HG03571 (cell line): ENCODE results near the gene SDK2.
"Not testable (repeated sequence)": the region's sequence is repeated elsewhere in the genome, so short reads cannot be mapped to it uniquely, and the experiment has no call there.

Experiments
- ATAC-seq: cut with Tn5 transposase; IDR thresholded peaks from one replicate; pipeline ENCODE4 v1.9.1; 2021; ENCODE audit not compliant: unreplicated experiment

SDK2 gene

DNA sequence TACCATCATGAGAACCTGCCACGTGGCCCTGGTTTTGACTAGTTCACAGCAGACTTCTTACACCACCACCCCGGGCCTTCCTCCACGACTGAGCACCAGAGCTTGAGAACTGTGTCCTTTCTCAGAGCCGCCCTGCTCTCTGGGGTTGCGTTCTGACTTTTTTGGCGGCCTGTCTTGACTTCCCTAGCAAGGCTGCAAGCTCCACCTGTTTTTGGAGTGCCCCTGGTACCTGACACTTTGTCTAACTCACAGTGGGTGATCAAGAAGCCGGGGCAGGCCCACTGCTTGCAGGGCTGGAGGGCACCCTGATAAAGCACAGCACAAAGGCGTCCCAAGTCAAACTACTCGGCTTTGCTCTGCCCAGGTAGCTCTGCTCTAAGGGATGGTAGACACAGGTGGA is 154.3 kb downstream of the SDK2 start:
- no peak for ATAC-seq

GRCh38 chr17:73489333-73489732 is 154.9 kb downstream of the SDK2 start:
- ATAC-seq, result no peak

DNA sequence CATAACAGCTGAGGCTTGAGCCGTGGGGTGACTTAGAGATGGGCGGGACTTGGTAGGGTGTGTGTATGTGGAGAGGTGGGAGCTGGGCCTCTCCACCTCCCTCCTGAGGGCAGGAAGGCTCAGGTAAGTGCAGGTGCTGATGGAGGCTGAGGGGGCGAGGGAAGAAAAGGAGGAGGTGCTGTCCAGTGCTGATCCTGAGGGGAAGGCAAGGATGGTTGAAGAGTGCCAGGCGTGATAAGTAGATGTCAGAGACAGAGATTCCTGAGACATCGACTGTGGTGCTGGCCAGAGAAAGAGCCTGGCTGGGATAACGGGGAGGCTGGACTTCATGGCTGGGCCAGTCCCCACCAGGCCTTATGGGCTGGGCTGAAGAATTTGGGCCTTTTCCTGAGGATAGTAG is 159.1 kb downstream of the SDK2 start:
- ATAC-seq, result no peak

DNA sequence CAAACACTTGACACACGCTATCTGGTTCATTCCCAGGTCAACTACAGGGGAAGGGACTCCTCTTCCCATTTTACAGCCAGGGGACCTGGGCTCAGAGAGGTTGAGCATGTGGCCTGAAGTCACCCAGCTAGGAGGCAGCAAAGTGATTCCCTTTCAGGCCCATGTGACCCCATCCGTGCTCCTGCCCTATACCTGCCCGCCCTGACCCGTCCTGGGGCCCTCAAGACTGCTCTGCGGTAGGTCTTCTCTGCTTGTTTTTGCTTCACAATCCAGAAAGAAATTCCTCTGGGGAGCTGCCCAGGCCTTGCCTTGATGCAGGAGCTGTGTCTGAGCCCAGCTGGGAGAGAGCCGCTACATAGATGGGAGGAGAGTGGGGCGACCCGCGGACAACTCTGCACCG is 161.4 kb downstream of the SDK2 start:
- no peak for ATAC-seq

GRCh38 chr17:73482251-73482716 is 162.0 kb downstream of the SDK2 start:
- ATAC-seq, result no peak

DNA sequence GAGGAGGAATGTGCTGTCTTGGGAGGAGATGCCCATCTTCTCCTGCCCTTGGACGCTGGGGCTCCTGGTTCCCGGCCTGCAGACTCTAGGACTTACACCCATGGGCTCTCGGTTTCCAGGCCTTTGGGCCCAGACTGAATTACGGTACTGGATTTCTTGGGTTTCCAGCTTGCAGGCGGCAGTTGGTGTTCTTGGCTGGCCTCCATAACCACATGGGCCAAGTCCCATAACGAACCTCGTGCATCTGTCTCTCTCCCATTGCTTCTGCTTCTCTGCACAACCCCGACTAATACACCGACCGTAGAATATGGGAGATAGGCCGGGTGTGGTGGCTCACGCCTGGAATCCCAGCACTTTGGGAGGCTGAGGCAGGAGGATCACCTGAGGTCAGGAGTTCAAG is 162.6 kb downstream of the SDK2 start:
- ATAC-seq, result no peak

- ATAC-seq, result no peak
Measured at GRCh38 chr17:73480740-73481139, 163.5 kb downstream of the SDK2 start.

DNA sequence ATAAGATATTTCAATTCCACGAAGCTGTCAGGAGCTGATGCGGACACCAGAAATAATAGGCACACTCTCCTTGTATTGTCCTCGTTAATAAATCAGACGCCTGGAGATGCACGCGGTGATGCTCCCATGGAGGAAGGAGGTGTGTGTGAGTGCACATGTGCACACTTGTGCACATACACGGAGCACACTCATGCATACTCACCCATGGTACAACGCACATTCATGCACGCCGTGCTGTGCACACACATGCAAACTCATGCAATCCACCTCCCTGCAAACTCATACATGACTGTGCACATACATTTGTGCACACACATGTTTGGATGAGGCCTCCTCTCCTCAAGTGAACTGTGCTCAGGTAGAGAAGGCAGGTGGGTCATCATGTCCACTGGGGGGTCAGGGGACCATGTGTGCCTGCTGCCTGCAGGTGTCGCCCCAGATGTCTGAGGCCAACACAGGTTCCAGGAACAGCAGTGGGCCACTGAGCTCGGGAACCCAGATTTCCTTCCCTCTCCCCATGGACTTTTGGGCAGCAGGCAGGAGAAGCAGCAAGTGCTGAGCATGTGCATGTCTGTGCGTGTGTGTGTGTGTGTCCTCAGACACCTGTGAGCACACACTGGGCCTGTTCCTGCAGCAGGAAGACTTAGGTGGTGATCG is 165.3 kb downstream of the SDK2 start:
- no peak for ATAC-seq

GRCh38 chr17:73478334-73478733 is 165.9 kb downstream of the SDK2 start:
- no peak for ATAC-seq

GRCh38 chr17:73476890-73477350 is 167.3 kb downstream of the SDK2 start:
- ATAC-seq, result no peak

- ATAC-seq, result no peak
Measured at GRCh38 chr17:73474370-73474988, 169.8 kb downstream of the SDK2 start.

GRCh38 chr17:73472715-73473114 is 171.5 kb downstream of the SDK2 start:
- not testable (repeated sequence) for ATAC-seq

DNA sequence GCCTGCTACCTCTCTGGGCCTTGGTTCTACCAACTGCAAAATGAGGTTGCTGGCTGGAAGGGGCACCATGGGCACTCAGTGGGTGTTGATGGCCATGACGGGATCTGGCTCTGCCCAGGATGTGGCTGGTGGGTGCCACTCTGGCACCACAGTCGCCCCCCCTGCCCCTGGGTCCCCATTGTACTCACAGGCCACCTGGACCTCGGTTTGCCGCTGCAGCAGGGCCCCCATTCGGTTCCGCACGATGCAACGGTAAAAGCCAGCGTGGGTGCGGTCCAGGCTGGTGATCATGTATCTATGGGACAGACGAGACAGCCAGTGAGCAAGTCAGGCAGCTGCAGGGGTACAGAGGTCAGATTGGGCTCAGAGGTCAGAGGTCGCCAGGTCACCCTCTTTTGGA is 172.3 kb downstream of the SDK2 start:
- no peak for ATAC-seq

- no peak for ATAC-seq
Measured at GRCh38 chr17:73470316-73470826, 173.9 kb downstream of the SDK2 start.

DNA sequence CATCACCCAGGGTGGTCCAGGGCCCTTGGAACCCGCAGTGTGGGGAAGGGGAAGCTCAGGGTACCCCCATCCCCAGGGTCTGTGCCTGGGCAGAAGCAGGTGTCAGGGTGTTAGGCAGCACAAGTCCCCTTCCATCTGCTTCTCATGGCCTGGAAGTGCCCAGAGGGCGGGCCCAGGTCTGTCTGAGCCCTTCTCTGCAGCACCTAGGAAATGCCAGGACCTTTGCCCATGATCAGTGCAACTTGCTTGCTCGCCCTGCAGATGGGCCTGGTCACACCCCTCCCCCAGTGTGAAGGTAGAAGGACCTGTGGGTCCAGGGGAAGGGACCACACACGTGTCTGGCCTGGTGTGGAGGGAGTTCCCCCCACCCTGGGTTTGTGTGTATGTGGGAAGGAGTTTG is 174.9 kb downstream of the SDK2 start:
- no peak for ATAC-seq

DNA sequence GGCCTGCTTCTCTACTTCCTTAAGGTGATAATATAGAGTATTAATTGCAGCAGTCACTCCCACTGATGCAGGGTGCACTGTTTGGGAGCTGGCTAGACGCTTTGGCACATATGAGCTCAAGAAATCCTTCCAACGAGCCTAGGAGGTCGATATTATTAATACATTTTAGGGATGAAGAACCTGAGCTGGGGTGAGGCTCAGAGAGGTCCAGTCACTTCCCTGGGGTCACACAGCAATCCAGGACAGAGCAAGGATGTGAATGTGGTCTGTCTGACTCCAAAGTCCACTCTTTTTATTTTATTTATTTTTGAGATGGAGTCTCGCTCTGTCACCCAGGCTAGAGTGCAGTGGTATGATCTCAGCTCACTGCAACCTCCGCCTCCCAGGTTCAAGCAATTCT is 176.0 kb downstream of the SDK2 start:
- ATAC-seq, result no peak

DNA sequence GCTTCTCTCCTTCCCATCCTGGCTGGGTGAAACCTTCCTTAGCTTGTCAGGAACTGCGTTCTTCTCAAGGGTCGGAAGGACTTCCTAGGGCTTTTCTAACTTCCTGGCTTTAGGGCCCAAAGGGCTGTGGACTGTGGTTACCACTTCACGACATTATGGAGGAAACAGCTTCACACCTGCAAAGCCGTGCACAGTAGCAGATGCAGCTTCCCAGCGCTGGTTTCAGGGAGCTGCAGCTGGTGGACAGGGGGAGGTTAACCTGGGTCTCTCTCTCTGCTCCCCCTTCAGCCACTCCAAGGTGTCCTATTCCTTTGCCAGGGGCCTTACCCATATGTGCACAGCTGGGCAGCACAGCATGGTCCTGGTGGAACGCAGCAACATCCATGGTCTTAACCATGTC is 176.6 kb downstream of the SDK2 start:
- no peak for ATAC-seq

- ATAC-seq, result no peak
Measured at GRCh38 chr17:73466704-73467433, 177.4 kb downstream of the SDK2 start.

DNA sequence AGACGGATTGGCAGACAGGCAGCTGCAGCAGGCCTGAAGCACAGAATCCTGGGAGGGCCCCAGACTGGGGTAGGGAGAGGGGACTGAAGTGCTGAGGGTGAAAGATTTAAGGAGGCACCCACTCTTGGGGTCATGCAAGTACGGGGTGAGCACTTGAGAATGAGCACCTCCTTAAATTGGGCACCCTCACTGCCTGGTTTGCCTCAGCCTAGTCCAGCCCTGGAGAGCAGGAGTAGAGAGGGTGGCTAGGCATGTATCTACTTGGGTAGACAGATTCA is 178.4 kb downstream of the SDK2 start:
- no peak for ATAC-seq

DNA sequence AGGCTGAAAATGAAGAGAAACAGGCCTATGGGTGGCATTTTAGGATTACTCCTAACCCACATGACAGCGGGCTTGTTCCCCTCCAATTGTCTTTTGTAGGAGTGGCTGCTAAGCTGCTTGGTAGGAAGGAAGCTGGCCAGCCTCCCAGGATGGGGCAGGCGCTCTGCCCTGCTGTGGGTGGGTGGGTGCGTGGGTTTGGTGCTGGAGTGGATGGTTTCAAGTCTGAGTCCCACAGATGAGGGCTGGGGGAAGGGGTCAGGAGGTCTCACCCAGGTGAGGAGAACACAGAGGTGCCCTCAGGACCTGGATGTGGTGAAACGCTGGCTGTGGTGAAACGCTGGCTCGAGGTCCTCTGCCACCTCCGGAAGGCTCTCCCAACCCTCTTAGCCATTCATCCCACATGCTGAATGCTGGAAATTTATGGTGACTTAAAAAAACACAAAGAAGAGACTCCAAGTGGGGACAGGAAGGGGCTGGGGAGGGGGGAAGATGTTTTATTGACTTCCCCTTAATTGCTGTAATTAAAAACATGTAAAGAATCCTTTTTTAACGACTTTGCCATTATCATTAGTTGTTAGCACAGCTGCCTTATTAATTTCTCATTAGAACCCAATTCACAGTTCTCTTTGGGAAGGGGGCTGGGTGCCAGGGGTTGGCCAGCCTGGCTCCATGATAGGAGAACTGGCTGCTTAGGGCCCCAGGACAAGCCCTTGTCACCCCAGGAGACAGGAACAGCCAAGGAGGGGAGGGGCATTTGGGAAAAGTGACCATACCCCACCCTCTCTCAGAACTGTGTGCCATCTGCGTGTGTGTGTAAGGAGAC is 178.9 kb downstream of the SDK2 start:
- ATAC-seq, result no peak

- ATAC-seq, result no peak
Measured at GRCh38 chr17:73464447-73464846, 179.8 kb downstream of the SDK2 start.
